Keratinocyte (primary cell): ENCODE data around the gene MICALL2.

Experiments
- CTCF ChIP-seq, 3 experiments: IDR thresholded peaks in 1 of 3; conservative IDR thresholded peaks in 1 of 3; optimal IDR thresholded peaks in 1 of 3; 2 replicates in 2 of 3; 3 replicates in 1 of 3; pipeline versions ENCODE3 to v1.5.1; 2011; ENCODE audit warnings: low read length in 3 of 3, mild to moderate bottlenecking in 3 of 3, moderate library complexity in 2 of 3, control low read depth in 1 of 3, inconsistent platforms in 1 of 3; ENCODE audit not compliant: insufficient read depth in 2 of 3; ENCODE audit errors: extremely low read depth in 1 of 3
- EZH2 ChIP-seq: IDR thresholded peaks from one replicate; pipeline ENCODE4 v1.6.1; 2012; ENCODE audit warnings: inconsistent platforms, mild to moderate bottlenecking, low read length, moderate library complexity

- no peak for TF ChIP-seq CTCF (optimal IDR thresholded peaks at IDR 0.05 in 1 of 3, IDR thresholded peaks at IDR 0.05 in 1 of 3, conservative IDR thresholded peaks at IDR 0.05 in 1 of 3; ENCODE audit: extremely low read depth in 1 of 3, insufficient read depth in 2 of 3, low read length in 3 of 3)
- TF ChIP-seq EZH2: no peak
These were observed 41.0 kb upstream of the MICALL2 start for GRCh38 chr7:1500064-1500807.
